CD4-positive, alpha-beta T cell (primary cell): ENCODE measurements around the gene FBLN2. TPM values are rescaled to one million over a fixed set of nuclear protein-coding genes. Genes with fewer than 3 reads are reported as not detected.

Experiments used
- ATAC-seq: fragments of 200-7000 bp; cut with Tn5 transposase; one replicate; pipeline ENCODE4 v1.10.0; 2022; ENCODE audit warnings: mild to moderate bottlenecking; ENCODE audit not compliant: poor library complexity
- CTCF ChIA-PET: fragments of 350-600 bp; sonication (Branson Sonifier 250); formaldehyde crosslinking; loops from one replicate; lab custom pipeline; 2021; ENCODE audit warnings: antibody characterized with exemption, inconsistent platforms; lab: Charles Lee
- POLR2A ChIA-PET: fragments of 350-600 bp; sonication (Branson Sonifier 250); formaldehyde crosslinking; loops from one replicate; lab custom pipeline; 2021; ENCODE audit warnings: antibody characterized with exemption, inconsistent platforms; lab: Charles Lee
- DNase-seq, 14 experiments: peaks; one replicate each; pipeline ENCODE4 v3.0.0-alpha.2; 2013 to 2020; ENCODE audit warnings: mixed read lengths in 2 of 14
- H3K27ac ChIP-seq, 2 donors: one replicate each; pipeline versions ENCODE4 v1.5.1 to v1.7.0; 2013; ENCODE audit warnings: low read length in 2 of 2, low read depth in 1 of 2, mild to moderate bottlenecking in 1 of 2
- H3K27me3 ChIP-seq, 2 experiments: 1 replicate in 1 of 2; 2 replicates in 1 of 2; pipeline versions ENCODE4 v1.6.1 to v1.7.0; 2013; ENCODE audit warnings: low read length in 2 of 2, control low read depth in 1 of 2, mild to moderate bottlenecking in 1 of 2, moderate library complexity in 1 of 2; ENCODE audit not compliant: insufficient read depth in 2 of 2, control insufficient read depth in 1 of 2
- H3K36me3 ChIP-seq: one replicate; pipeline ENCODE4 v1.6.1; 2013; ENCODE audit warnings: low read length, control low read depth; ENCODE audit not compliant: insufficient read depth
- H3K4me1 ChIP-seq: one replicate; pipeline ENCODE4 v1.6.1; 2013; ENCODE audit warnings: low read length, control low read depth; ENCODE audit not compliant: insufficient read depth
- H3K4me3 ChIP-seq: one replicate; pipeline ENCODE4 v1.5.1; 2013; ENCODE audit warnings: mild to moderate bottlenecking, low read length, moderate library complexity
- H3K9me3 ChIP-seq, 2 experiments: 1 replicate in 1 of 2; 2 replicates in 1 of 2; pipeline versions ENCODE4 v1.6.1 to v1.7.0; 2013; ENCODE audit warnings: low read length in 2 of 2, mild to moderate bottlenecking in 2 of 2, control low read depth in 1 of 2, moderate library complexity in 1 of 2; ENCODE audit not compliant: control insufficient read depth in 1 of 2, insufficient read depth in 1 of 2
- H3K27ac Mint-ChIP-seq: one replicate; pipeline ENCODE4 v1.8.0; 2020; ENCODE audit warnings: mixed read lengths
- H3K27me3 Mint-ChIP-seq: one replicate; pipeline ENCODE4 v1.8.0; 2021; ENCODE audit warnings: mixed read lengths
- H3K36me3 Mint-ChIP-seq: one replicate; pipeline ENCODE4 v1.8.0; 2021; ENCODE audit warnings: low read depth, mixed read lengths
- H3K4me1 Mint-ChIP-seq: one replicate; pipeline ENCODE4 v1.8.0; 2021; ENCODE audit warnings: low read depth, mixed read lengths
- H3K4me3 Mint-ChIP-seq: one replicate; pipeline ENCODE4 v1.8.0; 2020; ENCODE audit warnings: mild to moderate bottlenecking, mixed read lengths
- H3K9me3 Mint-ChIP-seq: one replicate; pipeline ENCODE4 v1.8.0; 2020; ENCODE audit warnings: mixed read lengths
- intact Hi-C, 2 experiments: fragments of 100-400 bp; cut with DNase I in 1 of 2; cut with micrococcal nuclease in 1 of 2; formaldehyde crosslinking; loops; one replicate each; pipeline versions ENCODE4 v1.15.1 to v1.9.0; 2023 to 2025; cut with DNase I, micrococcal nuclease
- total RNA-seq, 174 experiments: library from RNA in 2 of 174; stranded (reverse) in 2 of 174; gene quantifications; one replicate each; pipeline ENCODE4 v1.2.3 and lab custom pipeline; 2021 to 2026
- TF ChIP-seq, protein P1 (sequence below): fragments of 200-600 bp; IDR thresholded peaks from one replicate; pipeline ENCODE4 v1.8.0; 2022; ENCODE audit warnings: antibody characterized with exemption, mild to moderate bottlenecking

The FBLN2 gene
- total RNA-seq, 2 experiments from 2014 or later: 0.19 to 0.25 TPM

DNA sequence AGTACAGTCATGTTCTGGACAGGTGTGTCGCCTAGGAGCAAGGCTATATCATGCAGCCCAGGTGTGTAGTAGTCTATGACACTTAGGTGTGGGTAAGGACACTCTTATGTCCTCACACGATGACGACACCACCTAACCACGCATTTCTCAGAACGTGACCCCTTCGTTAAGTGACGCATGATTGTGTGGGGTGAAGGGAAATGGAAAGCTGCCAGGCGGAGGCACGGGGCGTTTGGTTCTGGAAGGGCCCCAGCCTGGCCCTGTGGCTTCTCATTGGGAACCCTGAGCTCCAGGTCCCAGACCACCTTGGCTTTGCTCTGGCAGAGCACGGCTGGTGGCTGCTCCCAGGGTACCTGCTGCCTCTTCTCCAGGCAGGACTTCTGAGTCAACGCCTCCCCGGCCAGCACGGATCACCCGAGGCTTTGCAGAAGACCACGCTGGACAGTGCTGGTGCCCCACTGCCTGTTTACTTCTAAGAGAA lies 39.3 kb downstream of the FBLN2 start:
- Histone ChIP-seq H3K27ac (no peak overlapping the region), H3K4me3 (no peak overlapping the region), H3K27me3 (no peaks in the 10 kb centered on the region), H3K9me3 (peaks cover 0 to 2% of the 10 kb centered on the region in 2 experiments), H3K4me1 (no peaks in the 10 kb centered on the region), H3K36me3 (no peaks in the 10 kb centered on the region)
- ChIA-PET CTCF (no interaction called here), POLR2A (no interaction called here)
- Mint-ChIP-seq H3K4me3 (no peak overlapping the region), H3K36me3 (no peaks in the 10 kb centered on the region), H3K27me3 (no peaks in the 10 kb centered on the region), H3K9me3 (no peaks in the 10 kb centered on the region), H3K27ac (no peak overlapping the region), H3K4me1 (no peaks in the 10 kb centered on the region)
- no peak for DNase-seq
- no peak for ATAC-seq
- TF ChIP-seq, protein P1, sequence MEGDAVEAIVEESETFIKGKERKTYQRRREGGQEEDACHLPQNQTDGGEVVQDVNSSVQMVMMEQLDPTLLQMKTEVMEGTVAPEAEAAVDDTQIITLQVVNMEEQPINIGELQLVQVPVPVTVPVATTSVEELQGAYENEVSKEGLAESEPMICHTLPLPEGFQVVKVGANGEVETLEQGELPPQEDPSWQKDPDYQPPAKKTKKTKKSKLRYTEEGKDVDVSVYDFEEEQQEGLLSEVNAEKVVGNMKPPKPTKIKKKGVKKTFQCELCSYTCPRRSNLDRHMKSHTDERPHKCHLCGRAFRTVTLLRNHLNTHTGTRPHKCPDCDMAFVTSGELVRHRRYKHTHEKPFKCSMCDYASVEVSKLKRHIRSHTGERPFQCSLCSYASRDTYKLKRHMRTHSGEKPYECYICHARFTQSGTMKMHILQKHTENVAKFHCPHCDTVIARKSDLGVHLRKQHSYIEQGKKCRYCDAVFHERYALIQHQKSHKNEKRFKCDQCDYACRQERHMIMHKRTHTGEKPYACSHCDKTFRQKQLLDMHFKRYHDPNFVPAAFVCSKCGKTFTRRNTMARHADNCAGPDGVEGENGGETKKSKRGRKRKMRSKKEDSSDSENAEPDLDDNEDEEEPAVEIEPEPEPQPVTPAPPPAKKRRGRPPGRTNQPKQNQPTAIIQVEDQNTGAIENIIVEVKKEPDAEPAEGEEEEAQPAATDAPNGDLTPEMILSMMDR: no peak
- intact Hi-C loops: no loop called here

DNA sequence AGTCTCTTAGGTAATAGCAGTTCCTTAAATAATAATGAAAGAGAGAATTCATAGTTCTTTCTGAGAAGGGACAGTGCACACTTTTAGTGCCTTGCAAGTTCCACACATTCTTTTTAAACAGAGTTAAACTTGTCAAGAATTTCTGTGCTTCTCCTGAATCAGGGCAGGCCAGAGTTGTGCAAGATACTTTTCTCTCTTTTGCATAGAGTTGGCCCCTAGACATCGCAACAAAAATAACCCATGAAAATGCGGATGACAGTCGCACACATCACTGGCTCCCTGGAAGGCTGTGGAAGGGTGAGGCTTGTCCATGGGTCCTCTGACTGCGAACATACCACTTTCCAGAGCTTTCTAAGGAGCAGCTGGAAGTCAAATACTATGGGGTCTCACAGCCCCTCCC lies 40.1 kb downstream of the FBLN2 start:
- H3K4me3 ChIP-seq: no peak overlapping the region
- intact Hi-C loops: no loop called here
- Mint-ChIP-seq H3K36me3 (no peaks in the 10 kb centered on the region), H3K4me3 (no peak overlapping the region), H3K27me3 (no peaks in the 10 kb centered on the region), H3K9me3 (no peaks in the 10 kb centered on the region), H3K27ac (no peak overlapping the region), H3K4me1 (no peaks in the 10 kb centered on the region)
- ChIA-PET POLR2A (no interaction called here), CTCF (no interaction called here)
- H3K9me3 ChIP-seq: no peaks in the 10 kb centered on the region
- H3K27ac ChIP-seq: no peak overlapping the region
- ATAC-seq (no peak), DNase-seq (no peak)
- no peaks in the 10 kb centered on the region for H3K4me1 ChIP-seq
- TF ChIP-seq, protein P1: no peak
- no peaks in the 10 kb centered on the region for H3K36me3 ChIP-seq
- H3K27me3 ChIP-seq: no peaks in the 10 kb centered on the region

DNA sequence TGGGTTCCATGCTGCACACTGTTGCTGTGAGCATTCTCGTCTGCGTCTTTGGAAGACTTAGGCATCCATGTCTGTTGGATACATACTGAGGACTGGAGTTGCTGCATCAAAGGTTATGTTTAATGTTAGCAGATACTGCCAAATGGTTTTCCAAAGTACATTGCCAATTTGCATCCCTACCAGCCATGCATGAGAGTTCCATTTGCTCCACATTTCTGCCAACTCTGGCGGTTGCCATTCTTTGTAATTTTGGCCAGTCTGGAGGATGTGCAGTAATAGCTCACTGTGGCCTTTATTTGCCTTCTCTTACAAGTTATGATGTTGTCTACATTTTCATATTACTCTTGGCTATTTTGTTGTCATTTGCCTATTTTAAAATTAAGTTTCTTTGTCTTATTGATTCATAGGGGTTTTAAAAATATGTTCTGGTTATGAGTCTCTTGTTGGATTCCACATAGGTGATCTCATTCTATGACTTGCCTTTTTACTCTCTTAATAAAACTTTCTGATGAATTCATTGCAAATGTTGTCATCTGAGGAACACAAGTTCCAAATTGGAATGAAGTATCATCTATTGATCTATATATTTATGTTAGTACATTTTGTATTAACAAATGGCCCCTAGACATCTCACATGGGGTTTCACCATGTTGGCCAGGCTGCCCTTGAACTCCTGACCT lies 42.1 kb downstream of the FBLN2 start:
- no peaks in the 10 kb centered on the region for H3K9me3 ChIP-seq

More for the DNA sequence above, 42.1 kb downstream of the FBLN2 start:
- no peaks in the 10 kb centered on the region for H3K9me3 Mint-ChIP-seq
- Histone ChIP-seq H3K4me1 (no peaks in the 10 kb centered on the region), H3K36me3 (no peaks in the 10 kb centered on the region), H3K27ac (no peak overlapping the region), H3K27me3 (no peaks in the 10 kb centered on the region), H3K4me3 (no peak overlapping the region)
- peaks cover 4% of the 10 kb centered on the region for H3K27me3 Mint-ChIP-seq
- intact Hi-C loops: no loop called here
- ATAC-seq (no peak), DNase-seq (no peak)
- TF ChIP-seq, protein P1: no peak
- H3K36me3 Mint-ChIP-seq: no peaks in the 10 kb centered on the region
- no peak overlapping the region for H3K4me3 Mint-ChIP-seq
- ChIA-PET CTCF (no interaction called here), POLR2A (no interaction called here)
- no peaks in the 10 kb centered on the region for H3K4me1 Mint-ChIP-seq
- H3K27ac Mint-ChIP-seq: no peak overlapping the region
